ENCODE measurements around the gene GLCE. TPM values are rescaled to one million over a fixed set of nuclear protein-coding genes. Genes with fewer than 3 reads are reported as not detected.

GLCE gene
- total RNA-seq, 1 experiment from 2014 or later, result 22.8 TPM

DNA sequence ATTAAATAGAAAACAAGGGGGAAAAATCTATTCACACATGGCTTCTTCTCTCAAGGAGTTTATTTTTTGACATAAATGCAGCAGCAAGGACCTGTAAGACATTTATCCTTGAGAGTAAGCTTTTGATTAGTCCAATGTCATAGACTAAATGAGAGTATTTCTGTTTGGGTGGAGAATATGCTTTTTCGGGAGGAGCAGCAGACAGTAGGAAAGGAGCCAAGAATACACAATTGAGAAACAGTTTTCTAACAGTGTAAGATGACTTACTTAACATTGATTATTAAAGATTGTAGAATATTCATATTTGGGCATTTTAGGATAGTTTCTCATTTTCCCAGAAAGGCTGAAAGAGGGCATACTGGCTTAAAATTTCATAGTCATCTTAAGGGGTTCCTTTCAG lies 72.3 kb downstream of the GLCE start:
- Histone ChIP-seq H3K36me3 (ENCODE audit: control insufficient read depth, insufficient read depth, low read length) (no peaks in the 10 kb centered on the region), H3K27ac (ENCODE audit: low read length) (no peak overlapping the region), H3K27me3 (ENCODE audit: control insufficient read depth, insufficient read depth, low read length) (no peaks in the 10 kb centered on the region), H3K9me3 (ENCODE audit: control insufficient read depth, insufficient read depth, low read depth, low read length) (no peaks in the 10 kb centered on the region), H3K4me3 (ENCODE audit: low read depth in 2 of 2, low read length in 2 of 2) (no peak overlapping the region), H3K4me1 (ENCODE audit: control insufficient read depth, insufficient read depth, low read length) (no peaks in the 10 kb centered on the region)
- in situ Hi-C loops (cut with HindIII; ENCODE audit: low pct_unique_long_range_greater_than_20kb, low sequenced_read_pairs) (no loop called here), intact Hi-C loops (cut with micrococcal nuclease; ENCODE audit: unreplicated experiment) (no loop called here)
- DNase-seq (ENCODE audit: low read depth, low spot score) (no peak), ATAC-seq (no peak)
- CTCF ChIA-PET, result no interaction called here
- no TSS peak for BruUV-seq (replicated peaks)
- TF ChIP-seq TCF7L2 (IDR thresholded peaks at IDR 0.05; ENCODE audit: low read depth, low read length), result no peak
- TF ChIP-seq, protein P1, sequence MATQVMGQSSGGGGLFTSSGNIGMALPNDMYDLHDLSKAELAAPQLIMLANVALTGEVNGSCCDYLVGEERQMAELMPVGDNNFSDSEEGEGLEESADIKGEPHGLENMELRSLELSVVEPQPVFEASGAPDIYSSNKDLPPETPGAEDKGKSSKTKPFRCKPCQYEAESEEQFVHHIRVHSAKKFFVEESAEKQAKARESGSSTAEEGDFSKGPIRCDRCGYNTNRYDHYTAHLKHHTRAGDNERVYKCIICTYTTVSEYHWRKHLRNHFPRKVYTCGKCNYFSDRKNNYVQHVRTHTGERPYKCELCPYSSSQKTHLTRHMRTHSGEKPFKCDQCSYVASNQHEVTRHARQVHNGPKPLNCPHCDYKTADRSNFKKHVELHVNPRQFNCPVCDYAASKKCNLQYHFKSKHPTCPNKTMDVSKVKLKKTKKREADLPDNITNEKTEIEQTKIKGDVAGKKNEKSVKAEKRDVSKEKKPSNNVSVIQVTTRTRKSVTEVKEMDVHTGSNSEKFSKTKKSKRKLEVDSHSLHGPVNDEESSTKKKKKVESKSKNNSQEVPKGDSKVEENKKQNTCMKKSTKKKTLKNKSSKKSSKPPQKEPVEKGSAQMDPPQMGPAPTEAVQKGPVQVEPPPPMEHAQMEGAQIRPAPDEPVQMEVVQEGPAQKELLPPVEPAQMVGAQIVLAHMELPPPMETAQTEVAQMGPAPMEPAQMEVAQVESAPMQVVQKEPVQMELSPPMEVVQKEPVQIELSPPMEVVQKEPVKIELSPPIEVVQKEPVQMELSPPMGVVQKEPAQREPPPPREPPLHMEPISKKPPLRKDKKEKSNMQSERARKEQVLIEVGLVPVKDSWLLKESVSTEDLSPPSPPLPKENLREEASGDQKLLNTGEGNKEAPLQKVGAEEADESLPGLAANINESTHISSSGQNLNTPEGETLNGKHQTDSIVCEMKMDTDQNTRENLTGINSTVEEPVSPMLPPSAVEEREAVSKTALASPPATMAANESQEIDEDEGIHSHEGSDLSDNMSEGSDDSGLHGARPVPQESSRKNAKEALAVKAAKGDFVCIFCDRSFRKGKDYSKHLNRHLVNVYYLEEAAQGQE (IDR thresholded peaks at IDR 0.05; ENCODE audit: insufficient read depth in 1 of 2, low read depth in 2 of 2, low read length in 1 of 2), result no peak
- TF ChIP-seq CTCF (IDR thresholded peaks at IDR 0.05), result no peak
- no peak for TF ChIP-seq SIN3A (IDR thresholded peaks at IDR 0.05; ENCODE audit: borderline replicate concordance, insufficient read depth, low read depth, low read length)
- TF ChIP-seq POLR2AphosphoS5 (IDR thresholded peaks at IDR 0.05; ENCODE audit: low read depth, low read length), result no peak
- POLR2A ChIA-PET, result no interaction called here

DNA sequence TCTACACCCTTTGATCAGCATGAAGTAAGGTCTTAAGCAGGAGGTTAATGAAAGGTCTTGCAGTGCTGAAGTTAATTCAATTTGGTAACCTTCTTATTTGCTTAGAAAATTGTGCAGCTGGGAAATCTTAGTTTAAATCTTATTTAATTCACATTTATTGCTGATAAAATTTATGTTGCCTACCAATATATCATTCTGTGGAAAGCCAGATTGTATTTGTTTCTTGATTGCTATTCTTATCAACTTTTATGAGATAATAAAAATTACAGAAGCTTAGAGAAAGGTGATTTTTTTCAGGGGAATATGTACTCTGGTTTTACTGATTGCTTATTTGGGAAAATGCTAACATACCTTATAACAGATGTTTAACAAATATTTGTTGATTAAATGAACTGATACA lies 74.2 kb downstream of the GLCE start:
- POLR2A ChIA-PET, result no interaction called here
- no TSS peak for BruUV-seq (replicated peaks)
- CTCF ChIA-PET, result no interaction called here

More for the DNA sequence above, 74.2 kb downstream of the GLCE start:
- no peak overlapping the region for H3K4me3 ChIP-seq (ENCODE audit: low read depth in 2 of 2, low read length in 2 of 2)
- H3K36me3 ChIP-seq (ENCODE audit: control insufficient read depth, insufficient read depth, low read length), result no peaks in the 10 kb centered on the region
- H3K27me3 ChIP-seq (ENCODE audit: control insufficient read depth, insufficient read depth, low read length), result no peaks in the 10 kb centered on the region
- H3K27ac ChIP-seq (ENCODE audit: low read length), result no peak overlapping the region
- no peak for TF ChIP-seq SIN3A (IDR thresholded peaks at IDR 0.05; ENCODE audit: borderline replicate concordance, insufficient read depth, low read depth, low read length)
- TF ChIP-seq, protein P1 (IDR thresholded peaks at IDR 0.05; ENCODE audit: insufficient read depth in 1 of 2, low read depth in 2 of 2, low read length in 1 of 2), result no peak
- TF ChIP-seq TCF7L2 (IDR thresholded peaks at IDR 0.05; ENCODE audit: low read depth, low read length), result no peak
- TF ChIP-seq POLR2AphosphoS5 (IDR thresholded peaks at IDR 0.05; ENCODE audit: low read depth, low read length), result no peak
- no peak for TF ChIP-seq CTCF (IDR thresholded peaks at IDR 0.05)
- no peaks in the 10 kb centered on the region for H3K4me1 ChIP-seq (ENCODE audit: control insufficient read depth, insufficient read depth, low read length)
- intact Hi-C loops (cut with micrococcal nuclease; ENCODE audit: unreplicated experiment), result no loop called here
- DNase-seq (ENCODE audit: low read depth, low spot score) (no peak), ATAC-seq (no peak)
- H3K9me3 ChIP-seq (ENCODE audit: control insufficient read depth, insufficient read depth, low read depth, low read length), result no peaks in the 10 kb centered on the region
- in situ Hi-C loops (cut with HindIII; ENCODE audit: low pct_unique_long_range_greater_than_20kb, low sequenced_read_pairs), result no loop called here
